Cardiac muscle cell (in vitro differentiated cells and primary cell): ENCODE results near the gene FOSB. TPM values are rescaled to one million over a fixed set of nuclear protein-coding genes. Genes with fewer than 3 reads are reported as not detected.

Source experiments
- DNase-seq, 2 donors: peaks; one replicate each; pipeline versions ENCODE4 v3.0.0 to v3.0.0-alpha.2; 2010 to 2017; ENCODE audit warnings: low read depth in 1 of 2, low spot score in 1 of 2
- H3K27ac ChIP-seq: fragments of 200-600 bp; sonication (generic); 2 replicates; pipeline ENCODE4 v1.5.1; 2016
- H3K27me3 ChIP-seq: fragments of 200-600 bp; sonication (generic); 2 replicates; pipeline ENCODE4 v1.6.0; 2016; ENCODE audit warnings: control low read depth
- H3K36me3 ChIP-seq: fragments of 200-600 bp; sonication (generic); 2 replicates; pipeline ENCODE4 v1.5.1; 2016; ENCODE audit warnings: control low read depth
- H3K4me1 ChIP-seq: fragments of 200-600 bp; sonication (generic); 2 replicates; pipeline ENCODE4 v1.8.1; 2017; ENCODE audit warnings: low read depth, mild to moderate bottlenecking, mixed run types
- H3K4me3 ChIP-seq: fragments of 200-600 bp; sonication (generic); 2 replicates; pipeline ENCODE4 v1.5.1; 2016; ENCODE audit warnings: mild to moderate bottlenecking
- H3K9me3 ChIP-seq: fragments of 200-600 bp; sonication (generic); 2 replicates; pipeline ENCODE4 v1.5.1; 2017; ENCODE audit warnings: low read depth, mild to moderate bottlenecking, control low read depth
- polyA plus RNA-seq: library from polyadenylated mRNA; unstranded; fragments of >200 nt; fragmentation: Nextera tagmentation; extraction: Ambion mirVana; gene quantifications from 2 replicates; pipeline ENCODE4 v1.2.1, GENCODE V29; 2016
- total RNA-seq: library from RNA; depleted of rRNA; stranded (reverse); fragments of >200 nt; gene quantifications from 2 replicates; pipeline ENCODE4 v1.2.3, GENCODE V29; 2016
- TF ChIP-seq, protein P1 (sequence below): IDR thresholded peaks from 2 replicates; pipeline ENCODE4 v1.5.1; 2012; ENCODE audit warnings: low read depth, mild to moderate bottlenecking, low read length

FOSB gene
- total and polyA plus RNA-seq, 2 experiments from 2014 or later, result 1.7 to 4.5 TPM

DNA sequence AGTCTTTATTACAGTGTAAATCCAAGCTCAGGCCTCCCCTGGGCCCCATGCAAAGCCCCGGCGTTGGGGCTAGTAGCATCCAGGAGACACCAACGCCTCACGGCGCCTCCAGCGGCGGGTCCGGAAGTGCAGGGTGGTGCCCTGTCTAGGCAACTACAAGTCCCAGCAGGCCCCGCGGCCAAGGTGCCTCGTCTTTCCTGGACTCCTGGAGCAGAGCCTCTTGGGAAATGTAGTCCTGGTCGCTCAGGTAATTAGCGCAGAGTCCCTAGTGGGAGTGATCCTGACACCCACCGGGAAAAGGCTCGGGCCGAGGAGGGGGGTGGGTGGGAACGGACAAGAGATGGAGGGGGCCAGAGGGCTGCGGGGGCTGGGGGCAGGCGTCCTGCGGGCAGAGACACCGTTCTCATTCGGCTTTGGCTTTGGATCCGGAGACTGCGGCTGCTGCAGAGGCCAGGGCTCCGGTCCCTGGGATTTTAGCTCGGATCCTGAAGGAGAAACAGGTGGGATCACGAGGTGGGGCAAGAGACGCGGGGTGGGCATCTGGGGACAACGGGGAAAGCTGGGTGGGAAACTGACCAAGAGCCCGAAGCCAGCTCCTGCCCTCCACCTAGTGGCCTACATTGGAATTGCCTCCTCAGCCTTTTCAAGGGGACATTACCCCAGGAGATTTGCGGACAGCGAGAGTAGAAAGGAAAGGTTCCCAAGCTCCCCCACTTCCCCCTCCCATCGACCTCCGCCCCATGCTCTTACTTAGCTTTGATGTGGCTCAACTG is 17.7 kb downstream of the FOSB start:
- Histone ChIP-seq H3K9me3 (no peaks in the 10 kb centered on the region), H3K27ac (peak overlapping the region; percentile 86), H3K4me3 (peak overlapping the region; percentile 45), H3K36me3 (no peaks in the 10 kb centered on the region), H3K27me3 (no peaks in the 10 kb centered on the region), H3K4me1 (no peaks in the 10 kb centered on the region)
- DNase-seq, result peak; percentile 97 to 98
- TF ChIP-seq, protein P1, sequence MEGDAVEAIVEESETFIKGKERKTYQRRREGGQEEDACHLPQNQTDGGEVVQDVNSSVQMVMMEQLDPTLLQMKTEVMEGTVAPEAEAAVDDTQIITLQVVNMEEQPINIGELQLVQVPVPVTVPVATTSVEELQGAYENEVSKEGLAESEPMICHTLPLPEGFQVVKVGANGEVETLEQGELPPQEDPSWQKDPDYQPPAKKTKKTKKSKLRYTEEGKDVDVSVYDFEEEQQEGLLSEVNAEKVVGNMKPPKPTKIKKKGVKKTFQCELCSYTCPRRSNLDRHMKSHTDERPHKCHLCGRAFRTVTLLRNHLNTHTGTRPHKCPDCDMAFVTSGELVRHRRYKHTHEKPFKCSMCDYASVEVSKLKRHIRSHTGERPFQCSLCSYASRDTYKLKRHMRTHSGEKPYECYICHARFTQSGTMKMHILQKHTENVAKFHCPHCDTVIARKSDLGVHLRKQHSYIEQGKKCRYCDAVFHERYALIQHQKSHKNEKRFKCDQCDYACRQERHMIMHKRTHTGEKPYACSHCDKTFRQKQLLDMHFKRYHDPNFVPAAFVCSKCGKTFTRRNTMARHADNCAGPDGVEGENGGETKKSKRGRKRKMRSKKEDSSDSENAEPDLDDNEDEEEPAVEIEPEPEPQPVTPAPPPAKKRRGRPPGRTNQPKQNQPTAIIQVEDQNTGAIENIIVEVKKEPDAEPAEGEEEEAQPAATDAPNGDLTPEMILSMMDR, result peak; percentile 86

DNA sequence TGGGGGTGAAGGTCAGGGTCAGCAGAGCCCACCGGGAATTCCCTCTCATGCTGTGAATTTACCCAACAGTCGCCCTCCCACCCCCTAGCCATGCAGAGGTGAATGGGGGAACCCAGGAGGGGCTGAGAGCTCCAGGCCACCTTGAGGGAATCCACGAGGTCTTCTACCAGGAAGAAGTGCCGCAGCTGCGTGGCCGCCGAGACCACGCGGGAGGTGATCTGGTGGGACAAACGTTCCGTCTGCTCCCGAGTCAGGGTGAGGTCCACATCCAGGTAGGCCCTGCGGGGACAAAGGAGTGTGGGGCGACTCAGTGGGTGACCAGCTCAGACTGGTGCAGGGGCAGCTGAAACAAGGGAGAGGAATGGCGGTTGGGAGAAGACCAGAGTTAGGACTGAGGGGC is 20.9 kb downstream of the FOSB start:
- Histone ChIP-seq H3K9me3 (no peaks in the 10 kb centered on the region), H3K4me3 (no peak overlapping the region), H3K36me3 (no peaks in the 10 kb centered on the region), H3K4me1 (no peaks in the 10 kb centered on the region), H3K27ac (no peak overlapping the region), H3K27me3 (no peaks in the 10 kb centered on the region)
- DNase-seq, result no peak
- TF ChIP-seq, protein P1, result no peak

DNA sequence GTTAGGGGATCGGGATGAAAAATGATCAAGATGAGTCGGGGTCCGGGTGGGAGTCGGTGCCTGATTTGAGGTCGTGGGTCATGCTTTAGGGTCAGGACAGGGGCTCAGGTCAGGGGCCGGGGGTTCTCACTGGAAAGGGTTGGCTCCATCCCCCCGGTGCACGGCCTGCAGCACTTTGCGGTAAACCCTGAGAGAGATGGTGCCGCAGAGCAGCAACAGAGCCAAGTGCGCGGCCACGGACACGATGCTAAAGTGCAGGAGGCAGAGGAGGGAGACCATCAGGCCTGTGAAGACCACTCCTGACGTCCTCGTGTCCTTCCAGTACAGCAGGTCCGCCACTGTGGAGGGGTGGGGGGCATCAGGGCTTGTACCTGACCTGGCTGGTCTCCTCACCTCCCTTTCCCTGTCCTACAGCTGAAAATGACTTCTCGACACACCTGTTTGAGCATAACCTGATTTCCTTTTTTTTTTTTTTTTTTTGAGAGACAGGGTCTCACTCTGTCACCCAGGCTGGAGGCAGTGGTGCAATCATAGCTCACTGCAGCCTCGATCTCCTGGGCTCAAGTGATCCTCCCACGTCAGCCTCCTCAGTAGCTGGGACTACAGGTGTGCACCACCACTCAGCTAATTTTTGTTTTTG is 21.5 kb downstream of the FOSB start:
- no peak overlapping the region for H3K27ac ChIP-seq
- H3K9me3 ChIP-seq, result no peaks in the 10 kb centered on the region
- no peaks in the 10 kb centered on the region for H3K4me1 ChIP-seq
- H3K4me3 ChIP-seq, result no peak overlapping the region
- no peaks in the 10 kb centered on the region for H3K27me3 ChIP-seq
- H3K36me3 ChIP-seq, result no peaks in the 10 kb centered on the region
- TF ChIP-seq, protein P1, result no peak
- no peak for DNase-seq

GRCh38 chr19:45492137-45492626 is 24.4 kb downstream of the FOSB start:
- Histone ChIP-seq H3K27me3 (no peaks in the 10 kb centered on the region), H3K4me1 (no peaks in the 10 kb centered on the region), H3K27ac (peak overlapping the region; percentile 98), H3K9me3 (no peaks in the 10 kb centered on the region), H3K36me3 (no peaks in the 10 kb centered on the region), H3K4me3 (peak overlapping the region; percentile 70)
- TF ChIP-seq, protein P1, result no peak
- no peak for DNase-seq

DNA sequence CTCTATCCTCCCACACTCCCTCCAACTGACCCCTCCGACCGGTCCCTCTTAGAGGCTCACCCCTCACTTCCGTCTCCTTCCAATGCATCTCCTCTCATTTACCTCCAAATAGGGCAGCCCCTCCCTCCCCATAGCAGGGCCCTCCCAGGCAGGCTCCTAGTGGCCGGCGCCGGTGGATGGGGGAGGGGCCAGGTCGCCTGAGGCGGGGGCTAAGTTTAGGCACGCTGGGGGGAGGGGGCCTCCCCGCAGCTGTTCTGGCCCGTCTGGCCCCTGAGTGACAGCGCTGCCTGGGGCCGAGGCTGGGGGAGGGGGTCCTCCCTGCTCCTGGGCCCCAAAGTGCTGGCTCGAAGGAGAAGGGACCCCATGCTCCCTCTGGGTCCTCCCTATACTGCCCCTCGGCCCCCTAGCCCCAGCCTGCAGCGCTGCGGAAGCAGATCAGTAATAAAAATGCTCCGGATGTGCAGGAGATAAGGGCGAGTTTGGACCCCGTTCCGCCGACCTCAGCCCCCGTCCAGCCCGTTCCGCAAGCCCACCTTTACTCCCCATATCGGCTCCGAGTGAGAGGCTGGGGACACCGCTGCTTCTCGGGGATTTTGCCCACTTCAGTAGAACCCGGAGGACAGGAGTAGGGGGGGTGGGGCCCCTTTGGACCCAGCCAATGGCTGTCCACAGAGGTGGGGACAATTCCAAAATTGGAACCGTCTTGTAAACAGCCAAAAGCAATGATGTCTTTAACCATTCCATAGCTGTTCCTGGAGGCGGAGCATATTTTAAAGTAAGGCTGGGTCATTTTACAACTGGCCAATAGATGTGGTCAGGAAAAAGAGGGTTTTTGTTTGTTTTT is 25.1 kb downstream of the FOSB start:
- Histone ChIP-seq H3K36me3 (no peaks in the 10 kb centered on the region), H3K4me1 (no peaks in the 10 kb centered on the region), H3K27me3 (peaks cover 3% of the 10 kb centered on the region), H3K9me3 (no peaks in the 10 kb centered on the region), H3K27ac (peak overlapping the region; percentile 98), H3K4me3 (peak overlapping the region; percentile 70)
- DNase-seq, result peak; percentile 89 to 90
- TF ChIP-seq, protein P1, result no peak
